Right atrium auricular region (tissue), 2 donors: ENCODE results near the gene QPRT. TPM values are rescaled to one million over a fixed set of nuclear protein-coding genes. Genes with fewer than 3 reads are reported as not detected.
"Not testable (repeated sequence)": the region's sequence is repeated elsewhere in the genome, so short reads cannot be mapped to it uniquely, and the experiment has no call there.

ENCODE experiments used
- DNase-seq: peaks from one replicate; pipeline ENCODE4 v3.0.0-alpha.2; 2019; ENCODE audit warnings: low spot score
- H3K27ac ChIP-seq, 2 donors: fragments of 200-600 bp; sonication (generic); 1 replicate in 1 of 2; 2 replicates in 1 of 2; pipeline ENCODE4 v1.5.1; 2016 to 2019
- H3K27me3 ChIP-seq, 2 donors: fragments of 200-600 bp; sonication (generic); one replicate each; pipeline versions ENCODE4 v1.5.1 to v1.6.0; 2017 to 2019
- H3K36me3 ChIP-seq: fragments of 200-600 bp; sonication (generic); one replicate; pipeline ENCODE4 v1.5.1; 2016
- H3K4me1 ChIP-seq, 2 donors: fragments of 200-600 bp; sonication (generic); one replicate each; pipeline versions ENCODE4 v1.5.1 to v1.6.0; 2017 to 2019
- H3K4me3 ChIP-seq, 2 donors: fragments of 200-600 bp; sonication (generic); 1 replicate in 1 of 2; 2 replicates in 1 of 2; pipeline ENCODE4 v1.5.1; 2017 to 2019; ENCODE audit warnings: mild to moderate bottlenecking in 1 of 2, moderate library complexity in 1 of 2
- H3K9me3 ChIP-seq, 2 donors: fragments of 200-600 bp; sonication (generic); one replicate each; pipeline ENCODE4 v1.5.1; 2019
- CTCF ChIP-seq, 2 donors: fragments of 200-600 bp; sonication (generic); IDR thresholded peaks; one replicate each; pipeline ENCODE4 v1.5.1; 2019; ENCODE audit warnings: antibody characterized with exemption in 2 of 2
- total RNA-seq, 2 donors: library from RNA; depleted of rRNA; stranded (reverse); fragments of >200 nt; gene quantifications; one replicate each; pipeline ENCODE4 v1.1.0, GENCODE V29; 2016

The QPRT gene
- total RNA-seq, 2 donors from 2014 or later, result 18.3 to 38.2 TPM

GRCh38 chr16:29686740-29687332 lies 7.9 kb downstream of the QPRT start:
- TF ChIP-seq CTCF (IDR thresholded peaks at IDR 0.05), result no peak
- no peak overlapping the region for H3K27ac ChIP-seq
- no peak for DNase-seq
- no peaks in the 10 kb centered on the region for H3K4me1 ChIP-seq
- H3K27me3 ChIP-seq, result no peaks in the 10 kb centered on the region
- no peaks in the 10 kb centered on the region for H3K9me3 ChIP-seq
- no peak overlapping the region for H3K4me3 ChIP-seq
- H3K36me3 ChIP-seq, result no peaks in the 10 kb centered on the region

DNA sequence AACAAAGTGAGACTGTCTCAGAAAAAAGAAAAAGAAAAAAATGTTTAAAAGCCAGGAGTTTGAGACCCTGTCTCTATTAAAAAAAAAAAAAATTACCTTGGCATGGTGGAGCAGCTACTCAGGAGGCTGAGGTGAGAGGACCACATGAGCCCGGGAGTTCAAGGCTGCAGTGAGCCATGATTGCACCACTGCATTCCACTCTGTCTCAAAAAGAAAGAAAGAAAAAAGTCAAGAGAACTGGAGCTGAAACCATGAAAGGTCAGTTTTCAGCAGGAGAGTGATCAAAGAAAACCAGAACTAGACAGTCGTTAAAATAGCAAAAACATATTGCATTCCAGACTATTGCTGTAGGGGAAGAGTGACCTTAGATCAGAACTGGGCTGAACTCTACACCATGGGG lies 8.8 kb downstream of the QPRT start:
- no peaks in the 10 kb centered on the region for H3K9me3 ChIP-seq
- no peak for TF ChIP-seq CTCF (IDR thresholded peaks at IDR 0.05)
- H3K4me1 ChIP-seq, result no peaks in the 10 kb centered on the region
- H3K4me3 ChIP-seq, result no peak overlapping the region
- DNase-seq, result no peak
- no peaks in the 10 kb centered on the region for H3K36me3 ChIP-seq
- H3K27ac ChIP-seq, result no peak overlapping the region
- H3K27me3 ChIP-seq, result no peaks in the 10 kb centered on the region

DNA sequence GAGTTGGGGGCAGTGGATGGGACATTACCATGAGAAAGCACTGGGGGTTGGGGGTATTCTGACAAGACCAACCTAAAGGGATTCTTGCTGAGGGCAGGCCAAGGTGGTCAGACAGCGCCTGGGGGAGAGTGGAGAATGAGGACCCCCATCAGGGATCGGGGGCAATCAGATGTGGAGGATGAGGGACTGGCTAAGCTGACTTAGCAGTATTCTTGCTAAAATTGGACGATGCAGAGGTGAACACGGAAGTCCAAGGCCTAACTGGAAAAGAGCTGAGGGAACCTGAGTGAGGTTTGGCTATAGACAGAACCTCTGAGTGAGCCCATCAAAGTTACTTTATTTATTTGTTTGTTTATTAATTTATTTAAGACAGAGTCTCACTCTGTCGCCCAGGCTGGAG lies 9.2 kb downstream of the QPRT start:
- no peaks in the 10 kb centered on the region for H3K36me3 ChIP-seq
- no peak overlapping the region for H3K27ac ChIP-seq
- no peaks in the 10 kb centered on the region for H3K27me3 ChIP-seq
- H3K4me1 ChIP-seq, result no peaks in the 10 kb centered on the region
- no peaks in the 10 kb centered on the region for H3K9me3 ChIP-seq
- no peak for DNase-seq
- no peak overlapping the region for H3K4me3 ChIP-seq
- TF ChIP-seq CTCF (IDR thresholded peaks at IDR 0.05), result no peak

DNA sequence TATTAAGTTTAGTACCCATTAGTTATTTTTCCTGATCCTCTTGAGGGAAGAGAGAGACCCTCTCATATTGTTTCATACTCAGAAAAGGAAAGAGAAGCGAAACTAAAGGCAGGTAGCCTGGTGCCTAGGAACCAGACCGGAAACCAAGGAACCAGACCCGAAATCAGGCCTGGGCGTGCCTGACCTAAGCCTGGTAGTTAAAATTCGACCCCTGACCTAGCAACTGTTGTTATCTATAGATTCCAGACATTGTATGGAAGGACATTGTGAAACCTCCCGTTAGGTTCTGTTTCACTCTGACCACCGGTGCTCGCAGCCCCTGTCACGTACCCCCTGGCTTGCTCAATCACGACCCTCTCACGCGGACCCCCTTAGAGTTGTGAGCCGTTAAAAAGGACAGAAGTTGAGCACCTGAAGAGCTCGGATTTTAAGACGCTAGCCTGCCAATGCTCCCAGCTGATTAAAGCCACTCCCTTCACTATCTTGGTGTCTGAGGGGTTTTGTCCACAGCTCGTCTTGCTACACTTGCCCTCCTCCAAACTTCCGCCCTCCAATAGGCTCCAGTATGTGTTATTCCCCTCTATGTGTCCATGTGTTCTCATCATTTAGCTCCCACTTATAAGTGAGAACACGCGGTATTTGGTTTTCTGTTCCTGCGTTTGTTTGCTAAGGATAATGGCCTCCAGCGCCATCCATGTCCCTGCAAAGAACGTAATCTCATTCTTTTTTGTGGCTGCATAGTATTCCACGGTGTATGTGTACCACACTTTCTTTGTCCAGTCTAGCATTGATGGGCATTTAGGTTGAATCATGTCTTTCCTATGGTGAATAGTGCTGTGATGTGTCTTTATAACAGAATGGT lies 10.7 kb downstream of the QPRT start:
- not testable (repeated sequence) for DNase-seq, H3K9me3 ChIP-seq, H3K4me3 ChIP-seq, H3K36me3 ChIP-seq, H3K4me1 ChIP-seq, H3K27me3 ChIP-seq, H3K27ac ChIP-seq

DNA sequence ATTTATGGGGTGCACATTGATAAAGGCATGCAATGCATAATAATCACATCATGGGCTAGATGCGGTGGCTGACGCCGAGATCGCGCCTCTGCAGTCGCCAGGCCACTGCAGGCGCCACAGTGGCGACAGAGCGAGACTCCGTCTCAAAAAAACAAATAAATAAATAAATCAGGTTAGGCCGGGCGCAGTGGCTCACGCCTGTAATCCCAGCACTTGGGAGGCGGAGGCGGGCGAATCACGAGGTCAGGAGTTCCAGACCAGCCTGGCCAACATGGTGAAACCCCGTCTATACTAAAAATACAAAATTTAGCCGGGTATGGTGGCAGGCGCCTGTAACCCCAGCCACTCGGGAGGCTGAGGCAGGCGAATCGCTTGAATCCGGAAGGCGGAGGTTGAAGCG lies 13.6 kb downstream of the QPRT start:
- not testable (repeated sequence) for H3K27ac ChIP-seq, H3K9me3 ChIP-seq, H3K27me3 ChIP-seq, H3K4me3 ChIP-seq, DNase-seq, H3K36me3 ChIP-seq, H3K4me1 ChIP-seq

GRCh38 chr16:29694384-29695195 lies 15.6 kb downstream of the QPRT start:
- TF ChIP-seq CTCF (IDR thresholded peaks at IDR 0.05), result no peak
- H3K27me3 ChIP-seq, result no peaks in the 10 kb centered on the region
- no peak overlapping the region for H3K4me3 ChIP-seq
- H3K36me3 ChIP-seq, result no peaks in the 10 kb centered on the region
- H3K27ac ChIP-seq, result peak overlapping the region in 1 of 2 donors; percentile 7
- DNase-seq, result no peak
- H3K9me3 ChIP-seq, result no peaks in the 10 kb centered on the region
- no peaks in the 10 kb centered on the region for H3K4me1 ChIP-seq

GRCh38 chr16:29695675-29696074 lies 16.7 kb downstream of the QPRT start:
- not testable (repeated sequence) for H3K27ac ChIP-seq, DNase-seq, H3K4me3 ChIP-seq, H3K9me3 ChIP-seq, H3K36me3 ChIP-seq, H3K4me1 ChIP-seq, H3K27me3 ChIP-seq
